GM18520 (cell line): ENCODE results near the gene TMIGD2.
"Not testable (repeated sequence)": the region's sequence is repeated elsewhere in the genome, so short reads cannot be mapped to it uniquely, and the experiment has no call there.

Source experiments
- ATAC-seq: cut with Tn5 transposase; IDR thresholded peaks from one replicate; pipeline ENCODE4 v1.9.1; 2021; ENCODE audit not compliant: unreplicated experiment

Gene TMIGD2

GRCh38 chr19:4298810-4299550 is 3.2 kb downstream of the TMIGD2 start:
- ATAC-seq = no peak

- no peak for ATAC-seq
Measured at GRCh38 chr19:4297901-4298809, 4.0 kb downstream of the TMIGD2 start.

- no peak for ATAC-seq
Measured at GRCh38 chr19:4295972-4296771, 6.0 kb downstream of the TMIGD2 start.

- no peak for ATAC-seq
Measured at GRCh38 chr19:4294389-4294788, 7.8 kb downstream of the TMIGD2 start.

- no peak for ATAC-seq
Measured at GRCh38 chr19:4292515-4292914, 9.7 kb downstream of the TMIGD2 start.

GRCh38 chr19:4291184-4291732 is 10.9 kb downstream of the TMIGD2 start:
- ATAC-seq = no peak

- ATAC-seq = no peak
Measured at GRCh38 chr19:4288091-4288777, 14.0 kb downstream of the TMIGD2 start.

GRCh38 chr19:4286141-4286540 is 16.0 kb downstream of the TMIGD2 start:
- ATAC-seq = not testable (repeated sequence)

GRCh38 chr19:4284974-4285373 is 17.2 kb downstream of the TMIGD2 start:
- no peak for ATAC-seq

GRCh38 chr19:4284176-4284958 is 17.8 kb downstream of the TMIGD2 start:
- no peak for ATAC-seq

- no peak for ATAC-seq
Measured at GRCh38 chr19:4279530-4280422, 22.4 kb downstream of the TMIGD2 start.

GRCh38 chr19:4279267-4279529 is 23.0 kb downstream of the TMIGD2 start:
- no peak for ATAC-seq

GRCh38 chr19:4278419-4279266 is 23.5 kb downstream of the TMIGD2 start, which contains the start of gene SHD:
Gene SHD (plus strand): TSS chr19:4279266. CDS start chr19:4280064, 798 bp downstream.
- no peak for ATAC-seq

GRCh38 chr19:4278010-4278409 is 24.2 kb downstream of the TMIGD2 start:
- ATAC-seq = no peak

GRCh38 chr19:4277191-4277696 is 24.9 kb downstream of the TMIGD2 start:
- no peak for ATAC-seq

GRCh38 chr19:4274321-4274686 is 27.9 kb downstream of the TMIGD2 start:
- ATAC-seq = not testable (repeated sequence)

- ATAC-seq = no peak
Measured at GRCh38 chr19:4272894-4273293, 29.3 kb downstream of the TMIGD2 start.
